HepG2 (cell line): ENCODE measurements around the gene PRSS8. TPM values are rescaled to one million over a fixed set of nuclear protein-coding genes. Genes with fewer than 3 reads are reported as not detected.

ENCODE experiments used
- AFF4 ChIP-seq: sonication (generic); formaldehyde crosslinking; IDR thresholded peaks from 2 replicates; pipeline ENCODE4 v1.4.0; 2020; ENCODE audit warnings: missing genetic modification reagents
- CCAR2 ChIP-seq: fragments of 200-400 bp; formaldehyde crosslinking; optimal IDR thresholded peaks from 2 replicates; pipeline ENCODE3; 2018; ENCODE audit warnings: low read depth, mild to moderate bottlenecking, low read length, moderate library complexity
- ETV5 ChIP-seq: IDR thresholded peaks from 2 replicates; pipeline ENCODE4 v1.6.1; 2018; ENCODE audit warnings: missing biosample characterization, missing genetic modification reagents, inconsistent platforms, borderline replicate concordance
- HDAC1 ChIP-seq: sonication (generic); formaldehyde crosslinking; IDR thresholded peaks from 2 replicates; pipeline ENCODE4 v1.5.1; 2020; ENCODE audit warnings: mild to moderate bottlenecking, missing genetic modification reagents
- JUNB ChIP-seq: sonication (generic); formaldehyde crosslinking; IDR thresholded peaks from 2 replicates; pipeline ENCODE4 v1.8.0; 2022; ENCODE audit warnings: missing genetic modification reagents, mild to moderate bottlenecking, borderline replicate concordance
- KAT2B ChIP-seq: fragments of 150-350 bp; IDR thresholded peaks from 2 replicates; pipeline ENCODE4 v1.6.1; 2014; ENCODE audit warnings: low read depth, low read length, borderline replicate concordance
- NCOR1 ChIP-seq: fragments of 200-600 bp; sonication (generic); IDR thresholded peaks from 2 replicates; pipeline ENCODE4 v1.7.0; 2017; ENCODE audit warnings: antibody characterized with exemption, low read length, borderline replicate concordance
- PRMT3 ChIP-seq: sonication (generic); formaldehyde crosslinking; IDR thresholded peaks from 2 replicates; pipeline ENCODE4 v1.8.1; 2022; ENCODE audit warnings: low read depth, mild to moderate bottlenecking, moderate library complexity, missing genetic modification reagents, borderline replicate concordance
- SMYD3 ChIP-seq: sonication (generic); formaldehyde crosslinking; IDR thresholded peaks from 2 replicates; pipeline ENCODE4 v1.8.1; 2023; ENCODE audit warnings: mild to moderate bottlenecking, missing genetic modification reagents
- SNAPC5 ChIP-seq: sonication (generic); formaldehyde crosslinking; IDR thresholded peaks from 2 replicates; pipeline ENCODE4 v1.8.1; 2023; ENCODE audit warnings: mild to moderate bottlenecking, missing genetic modification reagents, borderline replicate concordance
- TFDP2 ChIP-seq: sonication (generic); formaldehyde crosslinking; IDR thresholded peaks from 2 replicates; pipeline ENCODE4 v1.4.0; 2020; ENCODE audit warnings: missing genetic modification reagents
- ZBTB21 ChIP-seq: sonication (generic); formaldehyde crosslinking; IDR thresholded peaks from 2 replicates; pipeline ENCODE4 v1.4.0; 2020; ENCODE audit warnings: missing genetic modification reagents
- ZNF136 ChIP-seq: sonication (generic); formaldehyde crosslinking; IDR thresholded peaks from 2 replicates; pipeline ENCODE4 v1.8.1; 2022; ENCODE audit warnings: low read depth, mild to moderate bottlenecking, moderate library complexity, missing genetic modification reagents
- ZNF326 ChIP-seq: sonication (generic); formaldehyde crosslinking; IDR thresholded peaks from 2 replicates; pipeline ENCODE4 v1.4.0; 2020; ENCODE audit warnings: missing genetic modification reagents, borderline replicate concordance
- ZNF367 ChIP-seq: sonication (generic); formaldehyde crosslinking; IDR thresholded peaks from 2 replicates; pipeline ENCODE4 v1.4.0; 2020; ENCODE audit warnings: missing genetic modification reagents, borderline replicate concordance
- ZNF430 ChIP-seq: sonication (generic); formaldehyde crosslinking; IDR thresholded peaks from 2 replicates; pipeline ENCODE4 v1.9.0; 2021; ENCODE audit warnings: mild to moderate bottlenecking, missing genetic modification reagents
- ZNF44 ChIP-seq: sonication (generic); formaldehyde crosslinking; IDR thresholded peaks from 2 replicates; pipeline ENCODE4 v1.5.1; 2020; ENCODE audit warnings: mild to moderate bottlenecking, missing genetic modification reagents
- polyA plus RNA-seq, 8 experiments: library from polyadenylated mRNA; depleted of rRNA in 3 of 8; stranded (reverse) in 7 of 8; unstranded in 1 of 8; fragments of >200 nt; fragmentation: Illumina TruSeq in 4 of 8; extraction: Trizol in 4 of 8; gene quantifications; 2 replicates each; pipeline versions ENCODE4 v1.2.1 to v1.2.3, GENCODE V29; 2011 to 2016; ENCODE audit warnings: low read depth in 4 of 8, missing spikeins in 1 of 8, mixed read lengths in 1 of 8; ENCODE audit not compliant: insufficient read depth in 1 of 8
- total RNA-seq, 5 experiments: library from RNA; depleted of rRNA; stranded (reverse); fragments of >200 nt; fragmentation: Illumina TruSeq; extraction: Trizol; gene quantifications; 2 replicates each; pipeline ENCODE4 v1.2.3, GENCODE V29; 2016; ENCODE audit warnings: low read depth in 1 of 5
- TF ChIP-seq, protein P1 (sequence below): sonication (generic); formaldehyde crosslinking; IDR thresholded peaks from 2 replicates; pipeline ENCODE4 v1.8.1; 2022; ENCODE audit warnings: low read depth, mild to moderate bottlenecking, missing genetic modification reagents
- TF ChIP-seq, protein P2 (sequence below): conservative IDR thresholded peaks from 2 replicates; pipeline ENCODE4 v1.6.1; 2018; ENCODE audit warnings: missing genetic modification reagents

The PRSS8 gene
- total and polyA plus RNA-seq, 2 of the 13 experiments (the other 11 are each of a cell fraction or from before 2014, with no cell fraction given), result 2.6 to 7.2 TPM

DNA sequence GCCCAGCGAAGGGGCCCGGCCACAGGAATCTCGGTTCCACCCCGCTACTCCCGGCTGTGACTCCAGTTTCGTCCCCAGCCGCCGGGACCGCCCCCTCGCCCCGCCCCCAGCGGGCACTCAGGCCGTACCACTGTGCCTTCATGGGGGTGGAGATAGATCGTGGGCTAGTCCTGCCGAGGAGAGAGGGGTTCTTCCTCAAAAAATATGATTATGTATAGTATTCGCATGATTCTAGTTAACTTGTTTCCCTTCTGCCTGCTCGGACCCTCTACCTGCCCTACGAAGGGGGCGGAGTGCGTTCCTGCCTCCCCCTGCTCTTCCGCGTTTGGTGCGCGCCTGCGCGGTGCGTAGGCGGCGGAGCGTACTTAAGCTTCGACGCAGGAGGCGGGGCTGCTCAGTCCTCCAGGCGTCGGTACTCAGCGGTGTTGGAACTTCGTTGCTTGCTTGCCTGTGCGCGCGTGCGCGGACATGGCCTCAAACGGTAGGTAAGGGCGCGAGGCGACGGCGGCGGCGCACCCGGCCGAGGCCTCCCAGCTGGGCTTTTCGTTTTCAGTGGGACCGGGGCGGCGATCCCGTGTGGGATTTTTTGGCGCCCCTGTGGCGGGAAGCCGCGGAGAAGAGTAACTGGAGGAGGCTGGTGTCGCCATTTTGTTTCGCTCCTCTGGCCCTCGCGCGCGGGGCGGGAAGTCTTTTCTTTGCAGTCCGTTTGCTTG, 44.4 kb upstream of the PRSS8 start, which contains the start of gene FUS (continued):
- TF ChIP-seq, protein P1, sequence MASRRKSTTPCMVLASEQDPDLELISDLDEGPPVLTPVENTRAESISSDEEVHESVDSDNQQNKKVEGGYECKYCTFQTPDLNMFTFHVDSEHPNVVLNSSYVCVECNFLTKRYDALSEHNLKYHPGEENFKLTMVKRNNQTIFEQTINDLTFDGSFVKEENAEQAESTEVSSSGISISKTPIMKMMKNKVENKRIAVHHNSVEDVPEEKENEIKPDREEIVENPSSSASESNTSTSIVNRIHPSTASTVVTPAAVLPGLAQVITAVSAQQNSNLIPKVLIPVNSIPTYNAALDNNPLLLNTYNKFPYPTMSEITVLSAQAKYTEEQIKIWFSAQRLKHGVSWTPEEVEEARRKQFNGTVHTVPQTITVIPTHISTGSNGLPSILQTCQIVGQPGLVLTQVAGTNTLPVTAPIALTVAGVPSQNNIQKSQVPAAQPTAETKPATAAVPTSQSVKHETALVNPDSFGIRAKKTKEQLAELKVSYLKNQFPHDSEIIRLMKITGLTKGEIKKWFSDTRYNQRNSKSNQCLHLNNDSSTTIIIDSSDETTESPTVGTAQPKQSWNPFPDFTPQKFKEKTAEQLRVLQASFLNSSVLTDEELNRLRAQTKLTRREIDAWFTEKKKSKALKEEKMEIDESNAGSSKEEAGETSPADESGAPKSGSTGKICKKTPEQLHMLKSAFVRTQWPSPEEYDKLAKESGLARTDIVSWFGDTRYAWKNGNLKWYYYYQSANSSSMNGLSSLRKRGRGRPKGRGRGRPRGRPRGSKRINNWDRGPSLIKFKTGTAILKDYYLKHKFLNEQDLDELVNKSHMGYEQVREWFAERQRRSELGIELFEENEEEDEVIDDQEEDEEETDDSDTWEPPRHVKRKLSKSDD (CRISPR knock-in tag), result no peak
- TF ChIP-seq ZNF44 (CRISPR knock-in tag), result peak; percentile 97
- TF ChIP-seq CCAR2, result peak; percentile 26
- peak; percentile 32; the same call in 1 of the 2 replicates for TF ChIP-seq HDAC1
- TF ChIP-seq SMYD3 (CRISPR knock-in tag), result peak; percentile 89
- TF ChIP-seq PRMT3 (CRISPR knock-in tag), result peak; percentile 84; the same call in 1 of the 2 replicates
- peak; percentile 58; the same call in 1 of the 2 replicates for TF ChIP-seq ETV5 (CRISPR knock-in tag)
- 0 out of 2 replicates have a peak, but pooled peaks have one; percentile 24 for TF ChIP-seq SNAPC5
- 0 out of 2 replicates have a peak, but pooled peaks have one; percentile 76 for TF ChIP-seq JUNB (CRISPR knock-in tag)
- TF ChIP-seq KAT2B, result no peak
- TF ChIP-seq ZNF326 (CRISPR knock-in tag), result no peak; the same call in 1 of the 2 replicates
- TF ChIP-seq, protein P2, sequence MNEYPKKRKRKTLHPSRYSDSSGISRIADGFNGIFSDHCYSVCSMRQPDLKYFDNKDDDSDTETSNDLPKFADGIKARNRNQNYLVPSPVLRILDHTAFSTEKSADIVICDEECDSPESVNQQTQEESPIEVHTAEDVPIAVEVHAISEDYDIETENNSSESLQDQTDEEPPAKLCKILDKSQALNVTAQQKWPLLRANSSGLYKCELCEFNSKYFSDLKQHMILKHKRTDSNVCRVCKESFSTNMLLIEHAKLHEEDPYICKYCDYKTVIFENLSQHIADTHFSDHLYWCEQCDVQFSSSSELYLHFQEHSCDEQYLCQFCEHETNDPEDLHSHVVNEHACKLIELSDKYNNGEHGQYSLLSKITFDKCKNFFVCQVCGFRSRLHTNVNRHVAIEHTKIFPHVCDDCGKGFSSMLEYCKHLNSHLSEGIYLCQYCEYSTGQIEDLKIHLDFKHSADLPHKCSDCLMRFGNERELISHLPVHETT, result 0 out of 2 replicates have a peak, but pooled peaks have one; percentile 29
- TF ChIP-seq AFF4, result peak; percentile 96
- TF ChIP-seq ZNF367 (CRISPR knock-in tag), result 0 out of 2 replicates have a peak, but pooled peaks have one; percentile 73
- peak; percentile 60 for TF ChIP-seq ZBTB21
- peak; percentile 86; the same call in 1 of the 2 replicates for TF ChIP-seq ZNF430 (CRISPR knock-in tag)
- TF ChIP-seq TFDP2 (CRISPR knock-in tag), result no peak
- peak; percentile 6; the same call in 1 of the 2 replicates for TF ChIP-seq NCOR1
- peak; percentile 94 for TF ChIP-seq ZNF136 (CRISPR knock-in tag)
